ENCODE measurements around the gene KIF26B. TPM values are rescaled to one million over a fixed set of nuclear protein-coding genes. Genes with fewer than 3 reads are reported as not detected.
"Not testable (repeated sequence)": the region's sequence is repeated elsewhere in the genome, so short reads cannot be mapped to it uniquely, and the experiment has no call there.

Gene KIF26B
- total RNA-seq, 1 donor from 2014 or later, result 0.45 TPM

- no peak for DNase-seq (ENCODE audit: low spot score)
- intact Hi-C loops (cut with DNase I), result no loop called here
- ATAC-seq, result no peak
These were observed 540.0 kb downstream of the KIF26B start for GRCh38 chr1:245694753-245695195.

GRCh38 chr1:245695211-245695610 is 540.4 kb downstream of the KIF26B start:
- intact Hi-C loops (cut with DNase I), result no loop called here
- ATAC-seq (no peak), DNase-seq (ENCODE audit: low spot score) (no peak)

GRCh38 chr1:245695701-245696100 is 540.9 kb downstream of the KIF26B start:
- DNase-seq (ENCODE audit: low spot score); intact Hi-C loops (cut with DNase I); ATAC-seq: not testable (repeated sequence)

GRCh38 chr1:245698116-245698515 is 543.3 kb downstream of the KIF26B start:
- DNase-seq (ENCODE audit: low spot score) (no peak), ATAC-seq (no peak)
- intact Hi-C loops (cut with DNase I), result no loop called here

- DNase-seq (ENCODE audit: low spot score) (no peak), ATAC-seq (no peak)
- intact Hi-C loops (cut with DNase I), result no loop called here
These were observed 544.1 kb downstream of the KIF26B start for GRCh38 chr1:245698860-245699259.

- ATAC-seq (no peak), DNase-seq (ENCODE audit: low spot score) (peak; percentile 9)
- intact Hi-C loops (cut with DNase I), result no loop called here
These were observed 545.8 kb downstream of the KIF26B start for GRCh38 chr1:245700631-245701030.

GRCh38 chr1:245701631-245702030 is 546.8 kb downstream of the KIF26B start:
- no peak for ATAC-seq
- DNase-seq (ENCODE audit: low spot score), result peak; percentile 26
- intact Hi-C loops (cut with DNase I), result no loop called here

- ATAC-seq (no peak), DNase-seq (ENCODE audit: low spot score) (no peak)
- intact Hi-C loops (cut with DNase I), result no loop called here
These were observed 547.6 kb downstream of the KIF26B start for GRCh38 chr1:245702346-245702745.

GRCh38 chr1:245704341-245704740 is 549.6 kb downstream of the KIF26B start:
- DNase-seq (ENCODE audit: low spot score), result no peak
- no peak for ATAC-seq
- intact Hi-C loops (cut with DNase I), result no loop called here

GRCh38 chr1:245704765-245705164 is 550.0 kb downstream of the KIF26B start:
- DNase-seq (ENCODE audit: low spot score), result no peak
- intact Hi-C loops (cut with DNase I), result no loop called here
- ATAC-seq, result no peak

- ATAC-seq, result no peak
- intact Hi-C loops (cut with DNase I), result no loop called here
These were observed 553.2 kb downstream of the KIF26B start for GRCh38 chr1:245707941-245708340.

GRCh38 chr1:245710961-245711903 is 556.4 kb downstream of the KIF26B start:
- intact Hi-C loops (cut with DNase I), result no loop called here

More at GRCh38 chr1:245707941-245708340, 553.2 kb downstream of the KIF26B start:
- no peak for DNase-seq (ENCODE audit: low spot score)

GRCh38 chr1:245714027-245714426 is 559.2 kb downstream of the KIF26B start:
- intact Hi-C loops (cut with DNase I); ATAC-seq; DNase-seq (ENCODE audit: low spot score): not testable (repeated sequence)

More at GRCh38 chr1:245710961-245711903, 556.4 kb downstream of the KIF26B start:
- DNase-seq (ENCODE audit: low spot score) (no peak), ATAC-seq (no peak)

GRCh38 chr1:245715291-245715701 is 560.5 kb downstream of the KIF26B start:
- intact Hi-C loops (cut with DNase I), result no loop called here
- DNase-seq (ENCODE audit: low spot score), result no peak
- no peak for ATAC-seq

- intact Hi-C loops (cut with DNase I), result no loop called here
- no peak for ATAC-seq
These were observed 561.2 kb downstream of the KIF26B start for GRCh38 chr1:245715970-245716369.

GRCh38 chr1:245716561-245716960 is 561.8 kb downstream of the KIF26B start:
- intact Hi-C loops (cut with DNase I), result no loop called here
- DNase-seq (ENCODE audit: low spot score) (no peak), ATAC-seq (no peak)

More at GRCh38 chr1:245715970-245716369, 561.2 kb downstream of the KIF26B start:
- DNase-seq (ENCODE audit: low spot score), result no peak

GRCh38 chr1:245717611-245718010 is 562.8 kb downstream of the KIF26B start:
- intact Hi-C loops (cut with DNase I), result no loop called here
- DNase-seq (ENCODE audit: low spot score) (no peak), ATAC-seq (no peak)

GRCh38 chr1:245718123-245718522 is 563.3 kb downstream of the KIF26B start:
- ATAC-seq, result no peak
- intact Hi-C loops (cut with DNase I), result no loop called here

GRCh38 chr1:245718951-245719350 is 564.2 kb downstream of the KIF26B start:
- DNase-seq (ENCODE audit: low spot score) (no peak), ATAC-seq (no peak)
- intact Hi-C loops (cut with DNase I), result no loop called here

More at GRCh38 chr1:245718123-245718522, 563.3 kb downstream of the KIF26B start:
- DNase-seq (ENCODE audit: low spot score), result no peak

- ATAC-seq (no peak), DNase-seq (ENCODE audit: low spot score) (no peak)
- intact Hi-C loops (cut with DNase I), result no loop called here
These were observed 566.7 kb downstream of the KIF26B start for GRCh38 chr1:245721488-245721887.
